Kidney epithelial cell (primary cell): ENCODE results near the gene GRIA4. TPM values are rescaled to one million over a fixed set of nuclear protein-coding genes. Genes with fewer than 3 reads are reported as not detected.

Experiments
- DNase-seq: peaks from one replicate; pipeline ENCODE4 v3.0.0-alpha.2; 2010; ENCODE audit warnings: low read depth
- H3K27me3 ChIP-seq: 2 replicates; pipeline ENCODE4 v1.6.0; 2011; ENCODE audit warnings: low read length; ENCODE audit not compliant: control insufficient read depth, insufficient read depth
- H3K36me3 ChIP-seq: 2 replicates; pipeline ENCODE4 v1.5.1; 2011; ENCODE audit warnings: low read length; ENCODE audit not compliant: control insufficient read depth, insufficient read depth
- H3K4me3 ChIP-seq: 2 replicates; pipeline ENCODE4 v1.5.1; 2011; ENCODE audit warnings: low read depth, mild to moderate bottlenecking, control low read depth, low read length
- CTCF ChIP-seq: IDR thresholded peaks from 2 replicates; pipeline ENCODE4 v1.5.1; 2011; ENCODE audit warnings: mild to moderate bottlenecking, moderate library complexity, low read length, control low read depth, inconsistent platforms; ENCODE audit not compliant: insufficient read depth, poor library complexity, severe bottlenecking
- total RNA-seq: library from RNA; depleted of rRNA; stranded (reverse); fragments of >200 nt; gene quantifications from 2 replicates; pipeline ENCODE4 v1.2.3, GENCODE V29; 2015

GRIA4 gene
- total RNA-seq, 1 donor from 2014 or later = not detected

GRCh38 chr11:105740164-105740903 is 130.5 kb downstream of the GRIA4 start:
- DNase-seq = no peak
- no peaks in the 10 kb centered on the region for H3K27me3 ChIP-seq
- TF ChIP-seq CTCF = no peak
- no peaks in the 10 kb centered on the region for H3K36me3 ChIP-seq
- H3K4me3 ChIP-seq = no peak overlapping the region

GRCh38 chr11:105741488-105742020 is 131.7 kb downstream of the GRIA4 start:
- H3K4me3 ChIP-seq = no peak overlapping the region
- no peak for DNase-seq
- no peak for TF ChIP-seq CTCF
- H3K27me3 ChIP-seq = no peaks in the 10 kb centered on the region
- no peaks in the 10 kb centered on the region for H3K36me3 ChIP-seq

DNA sequence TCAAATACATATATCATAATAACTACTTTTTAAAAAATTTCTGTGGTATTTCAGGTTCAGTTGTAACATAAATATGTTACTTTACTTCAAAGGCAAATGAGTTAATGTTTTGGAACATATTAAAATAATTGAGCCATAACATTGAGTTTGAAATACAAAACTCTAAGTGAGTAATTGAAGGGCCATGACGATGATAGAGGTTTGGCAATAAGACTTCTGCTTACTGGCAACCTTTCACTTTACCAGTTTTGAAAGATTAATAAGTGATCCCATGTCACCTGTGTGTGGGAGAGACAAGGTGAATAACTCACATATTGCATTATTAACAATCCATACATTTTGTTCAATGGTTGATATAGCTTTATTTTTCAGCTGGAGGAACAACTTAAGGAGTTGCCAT is 144.4 kb downstream of the GRIA4 start:
- TF ChIP-seq CTCF = no peak
- no peak overlapping the region for H3K4me3 ChIP-seq
- no peak for DNase-seq
- H3K27me3 ChIP-seq = no peaks in the 10 kb centered on the region
- H3K36me3 ChIP-seq = no peaks in the 10 kb centered on the region

DNA sequence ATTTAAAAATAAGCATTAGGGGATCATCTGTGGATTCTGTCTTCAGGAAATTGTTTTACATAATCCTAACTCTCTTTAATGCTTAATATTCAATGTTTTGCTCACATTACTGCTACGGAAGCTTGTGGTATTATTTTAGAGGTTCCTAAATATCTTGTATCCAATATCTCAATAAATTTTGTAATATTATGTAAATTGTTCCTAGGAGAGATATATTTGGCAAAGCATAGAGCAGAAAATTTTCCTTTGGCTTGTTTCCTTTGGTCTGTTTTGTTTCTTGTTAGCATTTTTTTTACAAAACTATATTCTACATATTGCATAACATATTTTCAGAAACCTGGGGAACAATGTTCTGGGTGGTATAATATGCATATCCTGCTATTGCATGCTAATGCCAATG is 144.8 kb downstream of the GRIA4 start:
- Histone ChIP-seq H3K36me3 (no peaks in the 10 kb centered on the region), H3K27me3 (no peaks in the 10 kb centered on the region), H3K4me3 (no peak overlapping the region)
- no peak for DNase-seq
- no peak for TF ChIP-seq CTCF

DNA sequence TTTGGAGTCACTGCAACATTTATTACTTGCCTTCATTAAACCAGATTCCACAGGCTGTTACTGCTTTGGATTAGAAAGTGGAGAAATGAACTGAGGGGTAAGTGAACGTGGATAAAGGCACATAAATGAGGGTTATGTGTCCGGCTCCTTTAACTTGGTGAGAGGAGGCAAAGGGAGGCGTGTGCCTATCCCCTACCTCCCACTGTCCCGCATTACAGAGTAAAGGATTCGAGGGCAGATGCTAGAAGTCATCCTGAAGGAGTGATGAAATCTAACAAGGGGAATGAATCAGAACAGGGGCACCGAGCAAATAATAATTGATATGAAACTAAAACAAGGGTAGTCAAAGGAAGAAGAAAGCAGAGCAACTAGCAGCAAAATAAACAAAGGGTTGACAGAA is 147.2 kb downstream of the GRIA4 start:
- no peak for DNase-seq
- Histone ChIP-seq H3K4me3 (no peak overlapping the region), H3K36me3 (no peaks in the 10 kb centered on the region), H3K27me3 (no peaks in the 10 kb centered on the region)
- no peak for TF ChIP-seq CTCF

DNA sequence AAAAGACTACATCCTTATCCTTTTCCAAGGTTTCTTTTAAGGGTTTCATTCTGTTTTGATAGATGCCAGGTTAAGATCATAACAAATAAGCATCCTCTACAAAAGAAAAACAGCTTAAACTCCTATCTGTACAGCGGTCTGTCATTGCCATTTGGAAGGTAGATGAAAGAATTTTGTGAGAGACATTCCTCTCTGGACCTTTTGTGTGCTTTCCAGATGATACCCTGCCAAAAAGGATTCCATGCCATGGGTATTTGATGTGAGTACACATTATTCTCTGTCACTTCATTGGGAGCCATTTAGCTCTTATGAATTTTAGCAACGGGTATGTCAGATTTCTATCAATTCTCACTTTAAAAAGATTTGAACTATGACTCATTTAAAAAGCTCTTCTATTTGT is 153.7 kb downstream of the GRIA4 start:
- DNase-seq = no peak
- no peaks in the 10 kb centered on the region for H3K27me3 ChIP-seq
- H3K4me3 ChIP-seq = no peak overlapping the region
- TF ChIP-seq CTCF = no peak
- no peaks in the 10 kb centered on the region for H3K36me3 ChIP-seq
